Epithelial cell of esophagus (primary cell): ENCODE results near the gene MNAT1.
A peak's percentile ranks its signal among the peaks of the same experiment; 100 is the strongest.

Source experiments
- DNase-seq: peaks from one replicate; pipeline ENCODE4 v3.0.0; 2010; ENCODE audit warnings: low read depth
- H3K4me3 ChIP-seq: 2 replicates; pipeline ENCODE4 v1.5.1; 2011; ENCODE audit warnings: mild to moderate bottlenecking, low read length, control low read depth
- CTCF ChIP-seq: IDR thresholded peaks from 2 replicates; pipeline ENCODE4 v1.5.1; 2011; ENCODE audit warnings: low read depth, mild to moderate bottlenecking, low read length, control low read depth, inconsistent platforms; ENCODE audit not compliant: insufficient read depth; ENCODE audit errors: missing control alignments

Gene MNAT1

GRCh38 chr14:60734465-60735242 lies at the start of gene MNAT1:
Gene MNAT1, plus strand, starts transcription at chr14:60734761. Its CDS starts 102 bp downstream, at chr14:60734863.
- H3K4me3 ChIP-seq: peak within 1 kb of the TSS; percentile 91
- no peak for TF ChIP-seq CTCF
- peak; percentile 86 for DNase-seq

GRCh38 chr14:60686865-60687264 lies 47.7 kb upstream of the MNAT1 start:
- DNase-seq: peak; percentile 78
- no peak for TF ChIP-seq CTCF
- H3K4me3 ChIP-seq: no peak overlapping the region

- no peak for TF ChIP-seq CTCF
These were observed 43.0 kb upstream of the MNAT1 start for GRCh38 chr14:60691383-60692113.

GRCh38 chr14:60695327-60695726 lies 39.2 kb upstream of the MNAT1 start:
- no peak for DNase-seq
- no peak for TF ChIP-seq CTCF
- no peak overlapping the region for H3K4me3 ChIP-seq

More at GRCh38 chr14:60691383-60692113, 43.0 kb upstream of the MNAT1 start:
- no peak overlapping the region for H3K4me3 ChIP-seq
- DNase-seq: no peak

GRCh38 chr14:60700598-60700997 lies 34.0 kb upstream of the MNAT1 start:
- no peak overlapping the region for H3K4me3 ChIP-seq
- TF ChIP-seq CTCF: no peak
- DNase-seq: no peak

GRCh38 chr14:60705100-60705499 lies 29.5 kb upstream of the MNAT1 start:
- no peak overlapping the region for H3K4me3 ChIP-seq
- DNase-seq: no peak
- no peak for TF ChIP-seq CTCF
